ENCODE results near the gene GTPBP2.

GTPBP2 gene

DNA sequence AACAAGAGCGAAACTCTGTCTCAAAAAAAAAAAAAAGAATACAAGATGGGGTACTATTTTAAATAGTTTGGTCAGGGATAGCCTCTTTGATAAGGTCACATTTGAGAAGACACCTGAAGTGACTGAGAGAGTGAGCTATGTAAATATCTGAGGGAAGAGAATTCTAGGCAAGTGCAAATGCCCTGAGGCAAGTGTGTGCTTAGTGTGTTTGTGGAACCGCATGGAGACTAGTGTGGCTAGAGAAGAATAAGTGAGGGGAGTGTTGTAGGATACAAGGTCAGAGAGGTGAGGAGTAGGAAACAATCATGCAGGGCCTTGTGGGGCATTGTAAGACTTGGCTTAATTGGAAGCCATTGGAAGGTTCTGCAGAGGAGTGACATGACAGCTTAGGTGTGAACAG lies 19.2 kb upstream of the GTPBP2 start:
- POLR2A ChIA-PET = interaction anchor here (5.3 kb wide), 1 partner anchor 12 kb away, joined by 33 read pairs; the partner anchor contains the start of gene MAD2L1BP
- Histone ChIP-seq H3K4me3 (ENCODE audit: low read depth, low read length) (no peak overlapping the region), H3K36me3 (ENCODE audit: control insufficient read depth in 2 of 2, insufficient read depth in 1 of 2, low read length in 2 of 2) (no peaks in the 10 kb centered on the region; a peak in 1 of 3 replicates), H3K4me1 (ENCODE audit: control insufficient read depth, insufficient read depth, low read length) (peaks cover 7% of the 10 kb centered on the region), H3K9me3 (ENCODE audit: control insufficient read depth, insufficient read depth, low read depth, low read length) (no peaks in the 10 kb centered on the region), H3K27ac (ENCODE audit: extremely low read depth, low read depth, low read length) (no peak overlapping the region)
- CTCF ChIA-PET = interaction anchor here (0.5 to 2.0 kb wide), 5 partner anchors 9 to 565 kb away, joined by 3 to 7 read pairs (median 3); no protein-coding TSS in a partner anchor
- TF ChIP-seq, protein P1, sequence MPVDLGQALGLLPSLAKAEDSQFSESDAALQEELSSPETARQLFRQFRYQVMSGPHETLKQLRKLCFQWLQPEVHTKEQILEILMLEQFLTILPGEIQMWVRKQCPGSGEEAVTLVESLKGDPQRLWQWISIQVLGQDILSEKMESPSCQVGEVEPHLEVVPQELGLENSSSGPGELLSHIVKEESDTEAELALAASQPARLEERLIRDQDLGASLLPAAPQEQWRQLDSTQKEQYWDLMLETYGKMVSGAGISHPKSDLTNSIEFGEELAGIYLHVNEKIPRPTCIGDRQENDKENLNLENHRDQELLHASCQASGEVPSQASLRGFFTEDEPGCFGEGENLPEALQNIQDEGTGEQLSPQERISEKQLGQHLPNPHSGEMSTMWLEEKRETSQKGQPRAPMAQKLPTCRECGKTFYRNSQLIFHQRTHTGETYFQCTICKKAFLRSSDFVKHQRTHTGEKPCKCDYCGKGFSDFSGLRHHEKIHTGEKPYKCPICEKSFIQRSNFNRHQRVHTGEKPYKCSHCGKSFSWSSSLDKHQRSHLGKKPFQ (tag by site-specific recombination; IDR thresholded peaks at IDR 0.05) = 0 out of 2 replicates have a peak, but pooled peaks have one; percentile 23
- TF ChIP-seq, protein P2, sequence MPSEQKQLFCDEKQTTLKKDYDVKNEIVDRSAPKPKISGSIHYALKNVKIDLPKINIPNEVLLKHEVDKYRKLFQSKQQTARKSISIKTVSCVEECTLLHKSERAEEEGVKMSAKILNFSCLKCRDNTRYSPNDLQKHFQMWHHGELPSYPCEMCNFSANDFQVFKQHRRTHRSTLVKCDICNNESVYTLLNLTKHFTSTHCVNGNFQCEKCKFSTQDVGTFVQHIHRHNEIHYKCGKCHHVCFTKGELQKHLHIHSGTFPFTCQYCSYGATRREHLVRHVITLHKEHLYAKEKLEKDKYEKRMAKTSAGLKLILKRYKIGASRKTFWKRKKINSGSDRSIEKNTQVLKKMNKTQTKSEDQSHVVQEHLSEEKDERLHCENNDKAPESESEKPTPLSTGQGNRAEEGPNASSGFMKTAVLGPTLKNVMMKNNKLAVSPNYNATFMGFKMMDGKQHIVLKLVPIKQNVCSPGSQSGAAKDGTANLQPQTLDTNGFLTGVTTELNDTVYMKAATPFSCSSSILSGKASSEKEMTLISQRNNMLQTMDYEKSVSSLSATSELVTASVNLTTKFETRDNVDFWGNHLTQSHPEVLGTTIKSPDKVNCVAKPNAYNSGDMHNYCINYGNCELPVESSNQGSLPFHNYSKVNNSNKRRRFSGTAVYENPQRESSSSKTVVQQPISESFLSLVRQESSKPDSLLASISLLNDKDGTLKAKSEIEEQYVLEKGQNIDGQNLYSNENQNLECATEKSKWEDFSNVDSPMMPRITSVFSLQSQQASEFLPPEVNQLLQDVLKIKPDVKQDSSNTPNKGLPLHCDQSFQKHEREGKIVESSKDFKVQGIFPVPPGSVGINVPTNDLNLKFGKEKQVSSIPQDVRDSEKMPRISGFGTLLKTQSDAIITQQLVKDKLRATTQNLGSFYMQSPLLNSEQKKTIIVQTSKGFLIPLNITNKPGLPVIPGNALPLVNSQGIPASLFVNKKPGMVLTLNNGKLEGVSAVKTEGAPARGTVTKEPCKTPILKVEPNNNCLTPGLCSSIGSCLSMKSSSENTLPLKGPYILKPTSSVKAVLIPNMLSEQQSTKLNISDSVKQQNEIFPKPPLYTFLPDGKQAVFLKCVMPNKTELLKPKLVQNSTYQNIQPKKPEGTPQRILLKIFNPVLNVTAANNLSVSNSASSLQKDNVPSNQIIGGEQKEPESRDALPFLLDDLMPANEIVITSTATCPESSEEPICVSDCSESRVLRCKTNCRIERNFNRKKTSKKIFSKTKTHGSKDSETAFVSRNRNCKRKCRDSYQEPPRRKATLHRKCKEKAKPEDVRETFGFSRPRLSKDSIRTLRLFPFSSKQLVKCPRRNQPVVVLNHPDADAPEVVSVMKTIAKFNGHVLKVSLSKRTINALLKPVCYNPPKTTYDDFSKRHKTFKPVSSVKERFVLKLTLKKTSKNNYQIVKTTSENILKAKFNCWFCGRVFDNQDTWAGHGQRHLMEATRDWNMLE (tag by site-specific recombination; conservative IDR thresholded peaks at IDR 0.05; ENCODE audit: low read depth) = no peak
- peak; percentile 94 for TF ChIP-seq ZNF623 (tag by site-specific recombination; IDR thresholded peaks at IDR 0.05)

DNA sequence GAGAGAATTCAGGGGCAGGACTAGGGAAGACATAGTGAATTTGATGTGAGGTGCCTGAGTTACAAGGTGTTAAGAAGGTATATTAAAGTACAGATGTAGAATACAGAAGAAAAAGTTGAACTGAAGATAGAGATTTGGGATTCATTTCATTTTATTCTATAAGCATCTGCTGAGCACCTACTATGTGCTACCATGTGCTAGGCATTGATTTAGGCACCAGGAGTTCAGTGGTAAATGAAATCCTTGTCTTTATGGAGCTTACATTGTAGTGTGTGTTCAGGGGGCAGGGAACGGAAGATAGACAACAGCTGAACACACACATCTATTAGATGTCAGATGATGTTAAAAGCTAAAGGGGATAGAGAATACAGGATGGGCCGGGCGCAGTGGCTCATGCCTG lies 18.5 kb upstream of the GTPBP2 start:
- H3K36me3 ChIP-seq (ENCODE audit: control insufficient read depth in 2 of 2, insufficient read depth in 1 of 2, low read length in 2 of 2) = peaks cover 0 to 1% of the 10 kb centered on the region in 2 experiments; a peak in 2 of 3 replicates
- H3K4me1 ChIP-seq (ENCODE audit: control insufficient read depth, insufficient read depth, low read length) = peaks cover 7% of the 10 kb centered on the region
- no peaks in the 10 kb centered on the region for H3K9me3 ChIP-seq (ENCODE audit: control insufficient read depth, insufficient read depth, low read depth, low read length)
- H3K27ac ChIP-seq (ENCODE audit: extremely low read depth, low read depth, low read length) = no peak overlapping the region
- no peak overlapping the region for H3K4me3 ChIP-seq (ENCODE audit: low read depth, low read length)
- no peak for TF ChIP-seq SETDB1 (IDR thresholded peaks at IDR 0.05; ENCODE audit: insufficient read length, low read length)
- TF ChIP-seq HOXD13 (CRISPR knock-in tag; IDR thresholded peaks at IDR 0.05; ENCODE audit: borderline replicate concordance) = no peak
- TF ChIP-seq, protein P3, sequence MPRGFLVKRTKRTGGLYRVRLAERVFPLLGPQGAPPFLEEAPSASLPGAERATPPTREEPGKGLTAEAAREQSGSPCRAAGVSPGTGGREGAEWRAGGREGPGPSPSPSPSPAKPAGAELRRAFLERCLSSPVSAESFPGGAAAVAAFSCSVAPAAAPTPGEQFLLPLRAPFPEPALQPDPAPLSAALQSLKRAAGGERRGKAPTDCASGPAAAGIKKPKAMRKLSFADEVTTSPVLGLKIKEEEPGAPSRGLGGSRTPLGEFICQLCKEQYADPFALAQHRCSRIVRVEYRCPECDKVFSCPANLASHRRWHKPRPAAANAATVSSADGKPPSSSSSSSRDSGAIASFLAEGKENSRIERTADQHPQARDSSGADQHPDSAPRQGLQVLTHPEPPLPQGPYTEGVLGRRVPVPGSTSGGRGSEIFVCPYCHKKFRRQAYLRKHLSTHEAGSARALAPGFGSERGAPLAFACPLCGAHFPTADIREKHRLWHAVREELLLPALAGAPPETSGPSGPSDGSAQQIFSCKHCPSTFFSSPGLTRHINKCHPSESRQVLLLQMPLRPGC (tag by site-specific recombination; IDR thresholded peaks at IDR 0.05) = no peak
- TF ChIP-seq KLF9 (tag by site-specific recombination; IDR thresholded peaks at IDR 0.05; ENCODE audit: low read depth) = no peak
- no peak for TF ChIP-seq ZFHX2 (tag by site-specific recombination; conservative IDR thresholded peaks at IDR 0.05)
- TF ChIP-seq ZNF473 (tag by site-specific recombination; IDR thresholded peaks at IDR 0.05) = no peak
- TF ChIP-seq WT1 (tag by site-specific recombination; IDR thresholded peaks at IDR 0.05) = no peak
- TF ChIP-seq, protein P4, sequence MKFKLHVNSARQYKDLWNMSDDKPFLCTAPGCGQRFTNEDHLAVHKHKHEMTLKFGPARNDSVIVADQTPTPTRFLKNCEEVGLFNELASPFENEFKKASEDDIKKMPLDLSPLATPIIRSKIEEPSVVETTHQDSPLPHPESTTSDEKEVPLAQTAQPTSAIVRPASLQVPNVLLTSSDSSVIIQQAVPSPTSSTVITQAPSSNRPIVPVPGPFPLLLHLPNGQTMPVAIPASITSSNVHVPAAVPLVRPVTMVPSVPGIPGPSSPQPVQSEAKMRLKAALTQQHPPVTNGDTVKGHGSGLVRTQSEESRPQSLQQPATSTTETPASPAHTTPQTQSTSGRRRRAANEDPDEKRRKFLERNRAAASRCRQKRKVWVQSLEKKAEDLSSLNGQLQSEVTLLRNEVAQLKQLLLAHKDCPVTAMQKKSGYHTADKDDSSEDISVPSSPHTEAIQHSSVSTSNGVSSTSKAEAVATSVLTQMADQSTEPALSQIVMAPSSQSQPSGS (tag by site-specific recombination; IDR thresholded peaks at IDR 0.05; ENCODE audit: low read depth) = no peak
- no peak for TF ChIP-seq ZNF664 (tag by site-specific recombination; IDR thresholded peaks at IDR 0.05)
- no peak for TF ChIP-seq PRDM1 (tag by site-specific recombination; IDR thresholded peaks at IDR 0.05)
- no peak for TF ChIP-seq ZNF404 (tag by site-specific recombination; IDR thresholded peaks at IDR 0.05)
- no peak for TF ChIP-seq ZBTB1 (tag by site-specific recombination; IDR thresholded peaks at IDR 0.05)
- TF ChIP-seq ZNF302 (tag by site-specific recombination; IDR thresholded peaks at IDR 0.05; ENCODE audit: low read depth) = no peak
- TF ChIP-seq, protein P5, sequence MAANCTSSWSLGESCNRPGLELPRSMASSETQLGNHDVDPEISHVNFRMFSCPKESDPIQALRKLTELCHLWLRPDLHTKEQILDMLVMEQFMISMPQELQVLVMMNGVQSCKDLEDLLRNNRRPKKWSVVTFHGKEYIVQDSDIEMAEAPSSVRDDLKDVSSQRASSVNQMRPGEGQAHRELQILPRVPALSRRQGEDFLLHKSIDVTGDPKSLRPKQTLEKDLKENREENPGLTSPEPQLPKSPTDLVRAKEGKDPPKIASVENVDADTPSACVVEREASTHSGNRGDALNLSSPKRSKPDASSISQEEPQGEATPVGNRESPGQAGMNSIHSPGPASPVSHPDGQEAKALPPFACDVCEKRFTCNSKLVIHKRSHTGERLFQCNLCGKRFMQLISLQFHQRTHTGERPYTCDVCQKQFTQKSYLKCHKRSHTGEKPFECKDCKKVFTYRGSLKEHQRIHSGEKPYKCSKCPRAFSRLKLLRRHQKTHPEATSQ (tag by site-specific recombination; IDR thresholded peaks at IDR 0.05) = no peak
- no peak for TF ChIP-seq ZEB2 (tag by site-specific recombination; IDR thresholded peaks at IDR 0.05)
- POLR2A ChIA-PET = interaction anchor here (0.7 to 5.3 kb wide), 2 partner anchors 11 to 18 kb away, joined by 4 to 33 read pairs; partner anchors contain the start of gene MAD2L1BP
- CTCF ChIA-PET = interaction anchor here (0.5 to 2.0 kb wide), 7 partner anchors 9 to 833 kb away, joined by 3 to 7 read pairs (median 4); partner anchors contain the start of gene VEGFA
